SK-N-SH treated with all-trans-retinoic acid at 6 μM for 48 hours (cell line): Measurements from ENCODE around the gene OR51B6.

Experiments used
- ATAC-seq: fragments of 200-7000 bp; cut with Tn5 transposase; 3 replicates; pipeline ENCODE4 v1.9.1; 2020; ENCODE audit warnings: mild to moderate bottlenecking, moderate library complexity
- ARNTL ChIP-seq: fragments of 450-650 bp; formaldehyde crosslinking; IDR thresholded peaks from 2 replicates; pipeline ENCODE4 v1.5.0; 2020; ENCODE audit warnings: low read depth, mild to moderate bottlenecking, moderate library complexity, borderline replicate concordance
- BACH2 ChIP-seq: fragments of 250-450 bp; sonication (Bioruptor Pico); IDR thresholded peaks from 2 replicates; pipeline ENCODE4 v1.9.0; 2021; ENCODE audit warnings: mild to moderate bottlenecking, borderline replicate concordance
- CSDC2 ChIP-seq: fragments of 250-450 bp; sonication (Bioruptor Pico); IDR thresholded peaks from 2 replicates; pipeline ENCODE4 v1.5.0; 2020; ENCODE audit warnings: mild to moderate bottlenecking, moderate library complexity
- CSRNP3 ChIP-seq: fragments of 250-450 bp; sonication (Bioruptor Pico); IDR thresholded peaks from 2 replicates; pipeline ENCODE4 v1.5.1; 2021; ENCODE audit warnings: mild to moderate bottlenecking, moderate library complexity
- ESRRG ChIP-seq: fragments of 250-450 bp; sonication (Bioruptor Pico); IDR thresholded peaks from 2 replicates; pipeline ENCODE4 v1.6.1; 2021; ENCODE audit warnings: mild to moderate bottlenecking
- GLIS3 ChIP-seq: fragments of 250-450 bp; sonication (Bioruptor Pico); IDR thresholded peaks from 2 replicates; pipeline ENCODE4 v1.5.0; 2020; ENCODE audit warnings: mild to moderate bottlenecking, moderate library complexity
- ISL1 ChIP-seq: fragments of 250-450 bp; sonication (Bioruptor Pico); IDR thresholded peaks from 2 replicates; pipeline ENCODE4 v2.1.2; 2022; ENCODE audit warnings: mild to moderate bottlenecking, moderate library complexity
- OSR1 ChIP-seq: fragments of 250-450 bp; sonication (Bioruptor Pico); IDR thresholded peaks from 2 replicates; pipeline ENCODE4 v1.8.0; 2022; ENCODE audit warnings: moderate library complexity, mild to moderate bottlenecking, inconsistent platforms
- PATZ1 ChIP-seq: fragments of 250-450 bp; sonication (Bioruptor Pico); IDR thresholded peaks from 2 replicates; pipeline ENCODE4 v1.8.0; 2020; ENCODE audit warnings: mild to moderate bottlenecking, moderate library complexity, borderline replicate concordance
- POU6F1 ChIP-seq: fragments of 250-450 bp; sonication (Bioruptor Pico); IDR thresholded peaks from 2 replicates; pipeline ENCODE4 v1.8.0; 2021; ENCODE audit warnings: low read depth, mild to moderate bottlenecking, moderate library complexity, borderline replicate concordance
- PPARA ChIP-seq: fragments of 250-450 bp; sonication (Bioruptor Pico); IDR thresholded peaks from 2 replicates; pipeline ENCODE4 v1.5.0; 2020; ENCODE audit warnings: mild to moderate bottlenecking, borderline replicate concordance
- RARB ChIP-seq: fragments of 250-450 bp; sonication (Bioruptor Pico); IDR thresholded peaks from 2 replicates; pipeline ENCODE4 v1.8.0; 2021; ENCODE audit warnings: mild to moderate bottlenecking, moderate library complexity
- SNAI2 ChIP-seq: fragments of 250-450 bp; sonication (Bioruptor Pico); IDR thresholded peaks from 2 replicates; pipeline ENCODE4 v1.5.0; 2020; ENCODE audit warnings: mild to moderate bottlenecking, moderate library complexity
- TCF4 ChIP-seq: fragments of 250-450 bp; sonication (Bioruptor Pico); IDR thresholded peaks from 2 replicates; pipeline ENCODE4 v1.8.0; 2021; ENCODE audit warnings: mild to moderate bottlenecking, moderate library complexity, borderline replicate concordance
- TOX ChIP-seq: fragments of 250-450 bp; sonication (Bioruptor Pico); IDR thresholded peaks from 2 replicates; pipeline ENCODE4 v1.8.0; 2021; ENCODE audit warnings: mild to moderate bottlenecking, moderate library complexity, borderline replicate concordance
- ZC3H10 ChIP-seq: fragments of 250-450 bp; sonication (Bioruptor Pico); IDR thresholded peaks from 2 replicates; pipeline ENCODE4 v1.5.1; 2021; ENCODE audit warnings: mild to moderate bottlenecking, moderate library complexity
- ZFP3 ChIP-seq: fragments of 250-450 bp; sonication (Bioruptor Pico); IDR thresholded peaks from 2 replicates; pipeline ENCODE4 v1.5.0; 2020; ENCODE audit warnings: mild to moderate bottlenecking, moderate library complexity
- ZFP30 ChIP-seq: fragments of 450-650 bp; formaldehyde crosslinking; IDR thresholded peaks from 2 replicates; pipeline ENCODE4 v1.5.0; 2022; ENCODE audit warnings: mild to moderate bottlenecking, moderate library complexity
- ZNF565 ChIP-seq: fragments of 450-650 bp; formaldehyde crosslinking; conservative IDR thresholded peaks from 2 replicates; pipeline ENCODE4 v1.5.0; 2020; ENCODE audit warnings: low read depth, mild to moderate bottlenecking, moderate library complexity
- ZNF70 ChIP-seq: fragments of 450-650 bp; formaldehyde crosslinking; IDR thresholded peaks from 2 replicates; pipeline ENCODE4 v1.5.0; 2020; ENCODE audit warnings: mild to moderate bottlenecking, moderate library complexity
- ZNF8 ChIP-seq: fragments of 450-650 bp; formaldehyde crosslinking; IDR thresholded peaks from 2 replicates; pipeline ENCODE4 v1.5.0; 2020; ENCODE audit warnings: mild to moderate bottlenecking, moderate library complexity
- TF ChIP-seq, protein P1 (sequence below): fragments of 250-450 bp; sonication (Bioruptor Pico); IDR thresholded peaks from 2 replicates; pipeline ENCODE4 v1.5.1; 2020; ENCODE audit warnings: low read depth, mild to moderate bottlenecking, moderate library complexity
- TF ChIP-seq, protein P2 (sequence below): fragments of 250-450 bp; sonication (Bioruptor Pico); IDR thresholded peaks from 2 replicates; pipeline ENCODE4 v1.5.0; 2020; ENCODE audit warnings: mild to moderate bottlenecking, moderate library complexity

Gene OR51B6

GRCh38 chr11:5367448-5368074 lies 16.3 kb downstream of the OR51B6 start:
- peak; percentile 99 for TF ChIP-seq GLIS3 (CRISPR knock-in tag)
- TF ChIP-seq, protein P1, sequence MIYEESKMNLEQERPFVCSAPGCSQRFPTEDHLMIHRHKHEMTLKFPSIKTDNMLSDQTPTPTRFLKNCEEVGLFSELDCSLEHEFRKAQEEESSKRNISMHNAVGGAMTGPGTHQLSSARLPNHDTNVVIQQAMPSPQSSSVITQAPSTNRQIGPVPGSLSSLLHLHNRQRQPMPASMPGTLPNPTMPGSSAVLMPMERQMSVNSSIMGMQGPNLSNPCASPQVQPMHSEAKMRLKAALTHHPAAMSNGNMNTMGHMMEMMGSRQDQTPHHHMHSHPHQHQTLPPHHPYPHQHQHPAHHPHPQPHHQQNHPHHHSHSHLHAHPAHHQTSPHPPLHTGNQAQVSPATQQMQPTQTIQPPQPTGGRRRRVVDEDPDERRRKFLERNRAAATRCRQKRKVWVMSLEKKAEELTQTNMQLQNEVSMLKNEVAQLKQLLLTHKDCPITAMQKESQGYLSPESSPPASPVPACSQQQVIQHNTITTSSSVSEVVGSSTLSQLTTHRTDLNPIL: peak; percentile 85; the same call in 1 of the 2 replicates
- TF ChIP-seq PATZ1 (CRISPR knock-in tag): peak; percentile 93; the same call in 1 of the 2 replicates
- no peak for TF ChIP-seq ZC3H10
- TF ChIP-seq ZFP3: peak; percentile 98
- peak; percentile 100 for TF ChIP-seq CSDC2
- peak; percentile 72; the same call in 1 of the 2 replicates for TF ChIP-seq ZNF565 (CRISPR knock-in tag)
- 0 out of 2 replicates have a peak, but pooled peaks have one; percentile 28 for TF ChIP-seq TOX (CRISPR knock-in tag)
- no peak for TF ChIP-seq ARNTL (CRISPR knock-in tag)
- TF ChIP-seq TCF4 (CRISPR knock-in tag): peak; percentile 65
- TF ChIP-seq OSR1 (CRISPR knock-in tag): peak; percentile 96
- peak; percentile 79; the same call in 1 of the 2 replicates for TF ChIP-seq ESRRG (CRISPR knock-in tag)
- peak; percentile 97 for TF ChIP-seq ISL1 (CRISPR knock-in tag)
- no peak for TF ChIP-seq CSRNP3 (CRISPR knock-in tag)
- peak; percentile 40; the same call in 1 of the 2 replicates for TF ChIP-seq BACH2
- TF ChIP-seq PPARA (CRISPR knock-in tag): no peak
- TF ChIP-seq, protein P2, sequence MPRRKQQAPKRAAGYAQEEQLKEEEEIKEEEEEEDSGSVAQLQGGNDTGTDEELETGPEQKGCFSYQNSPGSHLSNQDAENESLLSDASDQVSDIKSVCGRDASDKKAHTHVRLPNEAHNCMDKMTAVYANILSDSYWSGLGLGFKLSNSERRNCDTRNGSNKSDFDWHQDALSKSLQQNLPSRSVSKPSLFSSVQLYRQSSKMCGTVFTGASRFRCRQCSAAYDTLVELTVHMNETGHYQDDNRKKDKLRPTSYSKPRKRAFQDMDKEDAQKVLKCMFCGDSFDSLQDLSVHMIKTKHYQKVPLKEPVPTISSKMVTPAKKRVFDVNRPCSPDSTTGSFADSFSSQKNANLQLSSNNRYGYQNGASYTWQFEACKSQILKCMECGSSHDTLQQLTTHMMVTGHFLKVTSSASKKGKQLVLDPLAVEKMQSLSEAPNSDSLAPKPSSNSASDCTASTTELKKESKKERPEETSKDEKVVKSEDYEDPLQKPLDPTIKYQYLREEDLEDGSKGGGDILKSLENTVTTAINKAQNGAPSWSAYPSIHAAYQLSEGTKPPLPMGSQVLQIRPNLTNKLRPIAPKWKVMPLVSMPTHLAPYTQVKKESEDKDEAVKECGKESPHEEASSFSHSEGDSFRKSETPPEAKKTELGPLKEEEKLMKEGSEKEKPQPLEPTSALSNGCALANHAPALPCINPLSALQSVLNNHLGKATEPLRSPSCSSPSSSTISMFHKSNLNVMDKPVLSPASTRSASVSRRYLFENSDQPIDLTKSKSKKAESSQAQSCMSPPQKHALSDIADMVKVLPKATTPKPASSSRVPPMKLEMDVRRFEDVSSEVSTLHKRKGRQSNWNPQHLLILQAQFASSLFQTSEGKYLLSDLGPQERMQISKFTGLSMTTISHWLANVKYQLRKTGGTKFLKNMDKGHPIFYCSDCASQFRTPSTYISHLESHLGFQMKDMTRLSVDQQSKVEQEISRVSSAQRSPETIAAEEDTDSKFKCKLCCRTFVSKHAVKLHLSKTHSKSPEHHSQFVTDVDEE: peak; percentile 77
- 0 out of 2 replicates have a peak, but pooled peaks have one; percentile 17 for TF ChIP-seq ZNF70 (CRISPR knock-in tag)
- TF ChIP-seq ZNF8 (CRISPR knock-in tag): peak; percentile 54; the same call in 1 of the 2 replicates
- TF ChIP-seq SNAI2: peak; percentile 99
- TF ChIP-seq ZFP30 (CRISPR knock-in tag): peak; percentile 60; the same call in 1 of the 2 replicates
- TF ChIP-seq POU6F1 (CRISPR knock-in tag): 0 out of 2 replicates have a peak, but pooled peaks have one; percentile 32
- no peak for TF ChIP-seq RARB (CRISPR knock-in tag)

GRCh38 chr11:5368502-5369043 lies 17.3 kb downstream of the OR51B6 start:
- no peak for ATAC-seq
- TF ChIP-seq RARB (CRISPR knock-in tag): no peak
- no peak for TF ChIP-seq ZC3H10
- TF ChIP-seq PATZ1 (CRISPR knock-in tag): no peak
- TF ChIP-seq ZNF565 (CRISPR knock-in tag): no peak
- TF ChIP-seq CSRNP3 (CRISPR knock-in tag): no peak
- no peak for TF ChIP-seq OSR1 (CRISPR knock-in tag)
- TF ChIP-seq ESRRG (CRISPR knock-in tag): no peak
- no peak for TF ChIP-seq GLIS3 (CRISPR knock-in tag)

More at GRCh38 chr11:5367448-5368074, 16.3 kb downstream of the OR51B6 start:
- ATAC-seq: peak; percentile 76
